GM20000 (cell line): ENCODE measurements around the gene HEBP1.
"Not testable (repeated sequence)": the region's sequence is repeated elsewhere in the genome, so short reads cannot be mapped to it uniquely, and the experiment has no call there.

Experiments
- DNase-seq: peaks from one replicate; pipeline ENCODE4 v3.0.0; 2012; ENCODE audit warnings: low spot score
- CTCF ChIP-seq: IDR thresholded peaks from 2 replicates; pipeline ENCODE4 v1.5.1; 2012; ENCODE audit warnings: mild to moderate bottlenecking, control low read depth; ENCODE audit errors: extremely low read depth, missing control alignments

The HEBP1 gene

DNA sequence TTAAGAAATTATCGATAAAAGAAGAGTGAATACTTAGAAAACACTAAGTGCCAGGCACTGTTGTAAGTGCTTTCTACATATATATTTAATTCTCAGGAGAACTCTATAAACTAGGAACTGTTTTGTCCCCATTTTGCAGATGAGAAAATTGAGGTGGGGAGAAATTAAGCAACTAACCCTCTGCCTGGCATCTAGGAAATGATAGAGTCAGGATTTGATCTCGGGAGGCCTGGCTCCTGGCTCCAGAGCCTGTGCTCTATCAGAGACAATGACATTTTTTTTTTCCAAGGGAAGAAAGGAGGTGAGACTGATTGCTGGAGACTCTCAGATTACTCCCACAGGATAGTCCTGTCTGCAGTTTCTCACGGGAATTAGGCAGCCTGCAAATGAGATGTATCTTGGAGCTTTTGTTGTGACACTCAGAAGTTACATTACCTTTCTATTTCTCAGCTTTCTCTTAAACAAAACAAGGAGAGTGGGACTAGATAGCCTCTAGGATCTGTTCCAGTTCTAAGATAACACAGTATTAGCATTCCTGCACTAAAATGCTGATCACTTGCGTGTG lies 42.7 kb upstream of the HEBP1 start:
- DNase-seq, result no peak
- TF ChIP-seq CTCF, result no peak

- TF ChIP-seq CTCF, result no peak
- no peak for DNase-seq
Measured at GRCh38 chr12:13041224-13041623, 41.2 kb upstream of the HEBP1 start.

DNA sequence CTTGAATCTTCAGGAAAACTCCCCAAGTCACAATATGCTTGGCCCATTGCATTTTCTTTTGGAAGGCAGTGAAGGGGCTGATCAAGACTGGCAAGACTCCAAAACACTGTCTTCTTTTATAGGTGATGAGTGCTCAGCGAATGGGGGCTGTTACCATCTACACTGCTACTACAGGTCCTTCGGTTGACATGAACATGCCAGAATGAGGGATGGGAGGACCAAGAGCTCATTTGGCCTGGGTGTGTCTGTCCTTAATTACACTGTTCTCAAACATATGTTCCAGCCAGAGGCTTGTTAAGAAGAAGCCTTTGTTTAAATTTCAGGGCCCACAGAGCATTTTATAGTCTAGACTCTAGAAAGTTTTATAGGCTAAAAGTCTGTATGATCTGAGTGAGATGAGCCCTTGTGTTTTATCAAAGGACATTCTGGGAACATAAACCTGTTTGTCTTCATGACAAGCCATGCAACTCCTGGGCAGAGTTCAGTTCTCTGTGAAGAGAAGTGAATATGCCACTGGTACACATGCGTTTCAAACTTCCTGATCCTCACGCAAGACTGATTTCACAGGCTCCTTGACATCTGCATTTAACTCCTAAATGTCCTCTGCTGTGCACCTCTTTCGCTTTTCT lies 39.4 kb upstream of the HEBP1 start:
- no peak for TF ChIP-seq CTCF
- no peak for DNase-seq

DNA sequence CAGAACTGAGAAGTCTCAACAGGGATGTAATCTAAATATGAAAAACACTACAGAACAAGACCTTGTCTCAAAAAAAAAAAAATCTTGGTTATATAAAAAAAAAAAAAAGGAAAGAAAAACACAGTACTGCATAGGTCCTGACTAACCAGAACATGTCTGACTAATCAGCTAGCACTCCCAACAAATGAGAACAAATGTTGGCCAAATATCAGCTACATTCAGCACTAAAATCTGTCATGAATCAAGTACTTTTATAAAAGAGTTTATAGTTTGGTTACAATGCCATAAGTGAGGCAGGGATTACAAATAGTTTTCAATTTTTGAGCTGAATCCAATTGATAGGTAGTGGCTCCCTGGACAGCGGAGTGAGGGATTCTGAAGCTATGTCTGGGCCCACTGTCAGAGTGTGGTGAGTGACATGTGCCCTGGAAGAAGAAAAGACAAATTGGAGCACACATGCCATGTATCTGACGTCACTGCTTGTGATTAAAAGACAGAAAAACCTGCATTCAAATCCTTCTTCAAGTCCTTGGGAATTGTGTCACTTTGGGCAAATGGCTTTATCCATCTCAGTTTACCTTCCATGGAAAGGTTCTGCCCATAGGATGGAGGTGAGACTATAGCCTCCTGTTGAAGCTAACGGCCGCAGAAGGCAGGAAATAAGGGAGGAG lies 38.6 kb upstream of the HEBP1 start:
- no peak for DNase-seq
- no peak for TF ChIP-seq CTCF

DNA sequence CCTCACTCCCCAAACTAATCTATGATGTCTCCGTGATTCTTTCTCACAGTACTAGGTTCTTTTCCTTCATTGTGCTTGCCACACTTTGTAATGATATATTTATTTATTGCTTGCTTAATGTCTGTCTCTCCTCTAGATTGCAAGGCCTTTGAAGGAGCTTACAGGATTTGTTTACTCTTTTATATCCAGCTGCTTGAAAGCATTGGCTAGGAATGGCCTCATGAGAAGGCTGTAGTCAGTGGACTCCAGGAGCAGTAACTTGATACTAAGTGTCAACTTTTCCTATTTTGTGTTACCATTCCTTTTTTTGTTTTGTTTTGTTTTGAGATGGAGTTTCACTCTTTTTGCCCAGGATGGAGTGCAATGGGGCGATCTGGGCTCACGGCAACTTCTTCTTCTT lies 36.8 kb upstream of the HEBP1 start:
- TF ChIP-seq CTCF, result no peak
- DNase-seq, result no peak

DNA sequence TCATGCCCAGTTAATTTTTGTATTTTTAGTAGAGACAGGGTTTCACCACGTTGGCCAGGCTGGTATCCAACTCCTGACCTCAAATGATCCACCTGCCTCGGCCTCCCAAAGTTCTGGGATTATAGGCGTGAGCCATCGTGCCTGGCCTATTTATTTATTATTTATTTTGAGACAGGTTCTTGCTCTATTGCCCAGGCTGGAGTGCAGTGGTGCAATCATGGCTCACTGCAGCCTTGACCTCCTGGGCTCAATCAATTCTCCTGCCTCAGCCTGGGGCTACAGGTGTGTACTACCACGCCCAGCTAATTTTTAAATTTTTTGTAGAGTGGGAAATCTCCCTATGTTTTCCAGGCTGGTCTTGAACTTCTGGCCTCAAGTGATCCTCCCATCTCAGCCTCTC lies 35.3 kb upstream of the HEBP1 start:
- not testable (repeated sequence) for DNase-seq

DNA sequence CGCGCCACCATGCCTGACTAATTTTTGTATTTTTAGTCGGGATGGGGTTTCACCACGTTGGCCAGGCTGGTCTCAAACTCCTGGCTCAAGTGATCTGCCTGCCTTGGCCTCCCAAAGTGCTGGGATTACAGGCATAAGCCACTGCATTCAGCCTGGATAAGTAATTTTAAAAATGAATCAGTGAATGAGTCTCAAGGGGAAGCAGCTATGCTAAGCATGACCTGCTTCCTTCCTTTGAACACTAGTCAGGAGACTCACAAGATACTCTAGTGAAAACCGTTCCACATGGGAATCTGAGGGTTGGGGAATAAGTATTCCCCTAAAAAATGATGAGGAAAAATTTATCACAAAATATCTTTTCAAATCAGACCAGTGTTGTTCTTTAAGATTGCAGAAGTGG lies 33.4 kb upstream of the HEBP1 start:
- no peak for DNase-seq
- no peak for TF ChIP-seq CTCF

GRCh38 chr12:13032164-13032563 lies 32.1 kb upstream of the HEBP1 start:
- no peak for DNase-seq
- TF ChIP-seq CTCF, result no peak
